ENCODE results near the gene PCDHA6.
"Not testable (repeated sequence)": the region's sequence is repeated elsewhere in the genome, so short reads cannot be mapped to it uniquely, and the experiment has no call there.

The PCDHA6 gene, protein sequence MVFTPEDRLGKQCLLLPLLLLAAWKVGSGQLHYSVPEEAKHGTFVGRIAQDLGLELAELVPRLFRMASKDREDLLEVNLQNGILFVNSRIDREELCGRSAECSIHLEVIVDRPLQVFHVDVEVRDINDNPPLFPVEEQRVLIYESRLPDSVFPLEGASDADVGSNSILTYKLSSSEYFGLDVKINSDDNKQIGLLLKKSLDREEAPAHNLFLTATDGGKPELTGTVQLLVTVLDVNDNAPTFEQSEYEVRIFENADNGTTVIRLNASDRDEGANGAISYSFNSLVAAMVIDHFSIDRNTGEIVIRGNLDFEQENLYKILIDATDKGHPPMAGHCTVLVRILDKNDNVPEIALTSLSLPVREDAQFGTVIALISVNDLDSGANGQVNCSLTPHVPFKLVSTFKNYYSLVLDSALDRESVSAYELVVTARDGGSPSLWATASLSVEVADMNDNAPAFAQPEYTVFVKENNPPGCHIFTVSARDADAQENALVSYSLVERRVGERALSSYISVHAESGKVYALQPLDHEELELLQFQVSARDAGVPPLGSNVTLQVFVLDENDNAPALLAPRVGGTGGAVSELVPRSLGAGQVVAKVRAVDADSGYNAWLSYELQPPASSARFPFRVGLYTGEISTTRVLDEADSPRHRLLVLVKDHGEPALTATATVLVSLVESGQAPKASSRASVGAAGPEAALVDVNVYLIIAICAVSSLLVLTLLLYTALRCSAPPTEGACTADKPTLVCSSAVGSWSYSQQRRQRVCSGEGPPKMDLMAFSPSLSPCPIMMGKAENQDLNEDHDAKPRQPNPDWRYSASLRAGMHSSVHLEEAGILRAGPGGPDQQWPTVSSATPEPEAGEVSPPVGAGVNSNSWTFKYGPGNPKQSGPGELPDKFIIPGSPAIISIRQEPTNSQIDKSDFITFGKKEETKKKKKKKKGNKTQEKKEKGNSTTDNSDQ

DNA sequence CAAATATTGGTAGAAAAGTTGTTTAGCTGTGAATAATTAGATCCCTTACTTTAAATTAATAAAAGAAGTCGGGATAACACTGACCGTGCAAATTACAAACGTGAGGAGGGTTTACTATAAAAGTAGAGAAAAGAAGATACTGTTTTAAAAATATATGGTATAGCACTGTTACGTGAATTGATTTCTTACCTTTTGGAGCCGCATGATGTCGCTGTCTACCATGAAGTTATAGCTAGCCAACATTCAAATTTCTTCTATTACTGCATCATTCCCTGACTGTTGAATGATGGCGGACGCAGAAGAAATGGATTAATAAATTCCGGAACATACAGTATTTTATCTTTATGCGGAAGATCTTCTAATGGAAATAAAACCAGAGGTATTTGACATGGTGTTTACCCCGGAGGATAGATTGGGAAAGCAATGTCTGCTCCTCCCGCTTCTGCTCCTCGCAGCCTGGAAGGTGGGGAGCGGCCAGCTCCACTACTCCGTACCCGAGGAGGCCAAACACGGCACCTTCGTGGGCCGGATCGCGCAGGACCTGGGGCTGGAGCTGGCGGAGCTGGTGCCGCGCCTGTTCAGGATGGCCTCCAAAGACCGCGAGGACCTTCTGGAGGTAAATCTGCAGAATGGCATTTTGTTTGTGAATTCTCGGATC lies at the start of gene PCDHA6:
PCDHA6 (plus strand) TSS at position 257 of the 658 bp plus-strand sequence; CDS start at position 389, 132 bp downstream.
- no peak for DNase-seq (ENCODE audit: low spot score)

DNA sequence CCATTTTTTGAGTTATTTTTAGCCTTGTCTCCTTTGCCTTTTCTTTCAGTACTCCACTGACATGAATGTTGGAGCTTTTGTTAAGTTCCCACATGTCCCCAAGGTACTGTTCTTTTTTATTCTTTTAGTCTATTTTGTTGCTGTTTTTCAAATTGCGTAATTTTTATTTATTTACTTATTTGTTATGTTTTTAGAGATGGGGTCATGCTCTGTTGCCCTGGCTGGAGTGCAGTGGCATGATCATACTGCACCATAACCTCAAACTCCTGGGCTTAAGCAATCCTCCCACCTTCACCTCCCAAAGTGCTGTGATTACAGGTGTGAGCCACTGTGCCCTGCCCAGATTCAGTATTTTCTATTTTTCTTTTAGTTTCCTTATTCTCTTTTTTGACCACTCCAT lies 47.2 kb upstream of the PCDHA6 start:
- no peak for DNase-seq (ENCODE audit: low spot score)

DNA sequence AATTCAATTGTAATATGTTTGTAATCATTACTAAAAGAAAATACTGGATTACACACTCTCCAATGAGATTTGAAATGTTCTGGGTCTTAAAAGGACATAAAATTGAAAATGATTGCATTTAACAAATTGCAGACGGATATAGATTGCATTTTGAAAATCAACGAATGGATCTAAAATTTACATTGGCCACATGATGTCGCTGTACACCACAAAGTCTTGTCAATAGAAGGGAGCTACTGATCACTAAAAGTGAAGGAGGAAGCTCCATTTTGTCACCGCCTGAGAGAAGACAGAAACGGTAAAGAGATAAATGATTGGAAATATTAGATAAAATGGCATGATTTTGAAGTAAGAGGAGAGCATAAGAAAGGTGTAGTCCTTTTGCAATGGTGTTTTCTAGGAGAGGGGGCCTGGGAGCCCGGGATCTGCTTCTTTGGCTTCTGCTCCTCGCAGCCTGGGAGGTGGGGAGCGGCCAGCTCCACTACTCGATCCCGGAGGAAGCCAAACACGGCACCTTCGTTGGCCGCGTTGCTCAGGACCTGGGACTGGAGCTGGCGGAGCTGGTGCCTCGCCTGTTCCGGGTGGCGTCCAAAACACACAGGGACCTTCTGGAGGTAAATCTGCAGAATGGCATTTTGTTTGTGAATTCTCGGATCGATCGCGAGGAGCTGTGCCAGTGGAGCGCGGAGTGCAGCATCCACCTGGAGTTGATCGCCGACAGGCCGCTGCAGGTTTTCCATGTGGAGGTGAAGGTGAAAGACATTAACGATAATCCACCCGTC lies 41.7 kb upstream of the PCDHA6 start, which contains the start of gene PCDHA1:
PCDHA1 (plus strand) TSS at position 236 of the 782 bp plus-strand sequence.
- no peak for DNase-seq (ENCODE audit: low spot score)

DNA sequence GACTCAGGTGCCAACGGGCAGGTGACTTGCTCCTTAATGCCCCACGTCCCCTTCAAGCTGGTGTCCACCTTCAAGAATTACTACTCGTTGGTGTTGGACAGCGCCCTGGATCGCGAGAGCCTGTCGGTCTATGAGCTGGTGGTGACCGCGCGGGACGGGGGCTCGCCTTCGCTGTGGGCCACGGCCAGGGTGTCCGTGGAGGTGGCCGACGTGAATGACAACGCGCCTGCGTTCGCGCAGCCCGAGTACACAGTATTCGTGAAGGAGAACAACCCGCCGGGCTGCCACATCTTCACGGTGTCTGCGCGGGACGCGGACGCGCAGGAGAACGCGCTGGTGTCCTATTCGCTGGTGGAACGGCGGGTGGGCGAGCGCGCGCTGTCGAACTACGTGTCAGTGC lies 40.3 kb upstream of the PCDHA6 start:
- not testable (repeated sequence) for DNase-seq (ENCODE audit: low spot score)

DNA sequence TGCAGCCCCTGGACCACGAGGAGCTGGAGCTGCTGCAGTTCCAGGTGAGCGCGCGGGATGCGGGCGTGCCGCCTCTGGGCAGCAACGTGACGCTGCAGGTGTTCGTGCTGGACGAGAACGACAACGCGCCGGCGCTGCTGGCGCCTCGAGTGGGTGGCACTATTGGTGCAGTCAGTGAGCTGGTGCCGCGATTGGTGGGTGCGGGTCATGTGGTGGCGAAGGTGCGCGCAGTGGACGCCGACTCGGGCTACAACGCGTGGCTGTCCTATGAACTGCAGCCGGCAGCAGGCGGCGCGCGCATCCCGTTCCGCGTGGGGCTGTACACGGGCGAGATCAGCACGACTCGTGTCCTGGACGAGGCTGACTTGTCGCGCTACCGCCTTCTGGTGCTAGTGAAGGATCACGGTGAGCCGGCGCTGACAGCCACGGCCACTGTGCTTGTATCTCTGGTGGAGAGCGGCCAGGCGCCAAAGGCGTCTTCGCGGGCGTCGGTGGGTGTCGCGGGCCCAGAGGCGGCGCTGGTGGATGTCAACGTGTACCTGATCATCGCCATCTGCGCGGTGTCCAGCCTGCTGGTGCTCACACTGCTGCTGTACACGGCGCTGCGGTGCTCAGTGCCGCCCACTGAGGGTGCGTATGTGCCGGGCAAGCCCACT lies 39.8 kb upstream of the PCDHA6 start:
- DNase-seq (ENCODE audit: low spot score): not testable (repeated sequence)

DNA sequence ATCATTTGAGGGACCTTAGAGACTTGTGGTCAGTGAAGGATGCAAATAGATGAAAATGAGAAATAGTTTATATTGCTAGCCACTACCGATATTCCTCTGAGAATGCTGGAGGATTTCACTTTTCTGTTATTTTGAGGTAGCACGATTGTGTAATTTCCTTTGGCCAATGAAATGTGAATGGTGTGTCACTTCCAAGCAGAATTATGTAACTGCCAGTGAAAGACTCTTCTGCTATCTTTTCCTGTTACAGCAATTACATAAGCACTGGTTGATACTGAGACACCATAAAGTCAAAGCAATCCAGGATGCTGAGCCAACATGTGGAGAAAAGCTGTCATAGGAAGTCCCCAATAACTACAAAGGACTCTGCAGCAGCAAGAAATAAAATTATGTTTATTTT lies 36.7 kb upstream of the PCDHA6 start:
- no peak for DNase-seq (ENCODE audit: low spot score)

DNA sequence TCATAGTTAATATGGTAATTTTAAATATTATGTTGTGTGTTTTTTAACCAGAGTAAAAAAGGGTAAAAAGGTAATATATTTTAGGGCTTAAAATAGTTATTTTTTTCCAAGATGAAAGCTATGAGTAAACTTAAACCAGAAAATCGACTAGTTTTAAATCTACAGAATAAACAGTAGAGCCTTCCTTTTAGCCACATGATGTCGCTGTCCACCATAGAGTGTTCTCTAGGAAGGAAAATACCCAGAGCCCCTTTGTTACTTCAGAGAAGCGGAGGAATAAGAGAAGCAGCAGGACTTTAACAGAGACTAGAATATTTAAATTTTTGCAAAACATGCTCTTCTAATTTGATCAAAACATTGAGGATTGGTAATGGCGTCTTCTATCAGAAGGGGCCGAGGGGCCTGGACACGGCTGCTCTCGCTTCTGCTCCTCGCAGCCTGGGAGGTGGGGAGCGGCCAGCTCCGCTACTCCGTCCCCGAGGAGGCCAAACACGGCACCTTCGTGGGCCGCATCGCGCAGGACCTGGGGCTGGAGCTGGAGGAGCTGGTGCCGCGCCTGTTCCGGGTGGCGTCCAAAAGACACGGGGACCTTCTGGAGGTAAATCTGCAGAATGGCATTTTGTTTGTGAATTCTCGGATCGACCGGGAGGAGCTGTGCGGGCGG lies 33.0 kb upstream of the PCDHA6 start, which contains the start of gene PCDHA2:
PCDHA2 (plus strand) TSS at position 258 of the 664 bp plus-strand sequence.
- DNase-seq (ENCODE audit: low spot score): no peak

DNA sequence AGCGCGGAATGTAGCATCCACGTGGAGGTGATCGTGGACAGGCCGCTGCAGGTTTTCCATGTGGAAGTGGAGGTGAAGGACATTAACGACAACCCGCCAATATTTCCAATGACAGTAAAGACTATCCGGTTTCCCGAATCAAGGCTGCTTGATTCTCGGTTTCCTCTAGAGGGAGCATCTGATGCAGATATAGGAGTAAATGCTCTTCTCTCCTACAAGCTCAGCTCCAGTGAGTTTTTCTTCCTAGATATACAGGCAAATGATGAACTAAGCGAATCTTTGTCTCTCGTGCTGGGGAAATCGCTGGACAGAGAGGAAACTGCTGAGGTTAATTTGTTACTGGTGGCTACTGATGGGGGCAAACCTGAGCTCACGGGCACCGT lies 32.5 kb upstream of the PCDHA6 start:
- DNase-seq (ENCODE audit: low spot score): no peak

DNA sequence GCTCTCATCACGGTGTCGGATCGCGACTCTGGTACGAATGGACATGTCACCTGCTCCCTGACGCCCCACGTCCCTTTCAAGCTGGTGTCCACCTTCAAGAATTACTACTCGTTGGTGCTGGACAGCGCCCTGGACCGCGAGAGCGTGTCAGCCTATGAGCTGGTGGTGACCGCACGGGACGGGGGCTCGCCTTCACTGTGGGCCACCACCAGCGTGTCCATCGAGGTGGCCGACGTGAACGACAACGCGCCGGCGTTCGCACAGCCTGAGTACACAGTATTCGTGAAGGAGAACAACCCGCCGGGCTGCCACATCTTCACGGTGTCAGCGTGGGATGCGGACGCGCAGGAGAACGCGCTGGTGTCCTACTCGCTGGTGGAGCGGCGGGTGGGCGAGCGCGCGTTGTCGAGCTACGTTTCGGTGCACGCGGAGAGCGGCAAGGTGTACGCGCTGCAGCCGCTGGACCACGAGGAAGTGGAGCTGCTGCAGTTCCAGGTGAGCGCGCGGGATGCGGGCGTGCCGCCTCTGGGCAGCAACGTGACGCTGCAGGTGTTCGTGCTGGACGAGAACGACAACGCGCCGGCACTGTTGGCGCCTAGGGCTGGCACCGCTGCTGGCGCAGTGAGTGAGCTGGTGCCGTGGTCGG lies 31.6 kb upstream of the PCDHA6 start:
- DNase-seq (ENCODE audit: low spot score): not testable (repeated sequence)

DNA sequence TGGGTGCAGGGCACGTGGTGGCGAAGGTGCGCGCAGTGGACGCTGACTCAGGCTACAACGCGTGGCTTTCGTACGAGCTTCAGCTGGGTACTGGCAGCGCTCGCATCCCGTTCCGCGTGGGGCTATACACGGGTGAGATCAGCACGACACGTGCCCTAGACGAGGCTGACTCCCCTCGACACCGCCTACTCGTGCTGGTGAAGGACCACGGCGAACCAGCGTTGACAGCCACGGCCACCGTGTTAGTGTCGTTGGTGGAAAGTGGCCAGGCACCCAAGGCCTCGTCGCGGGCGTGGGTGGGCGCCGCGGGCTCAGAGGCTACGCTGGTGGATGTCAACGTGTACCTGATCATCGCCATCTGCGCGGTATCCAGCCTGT lies 31.1 kb upstream of the PCDHA6 start:
- no peak for DNase-seq (ENCODE audit: low spot score)

DNA sequence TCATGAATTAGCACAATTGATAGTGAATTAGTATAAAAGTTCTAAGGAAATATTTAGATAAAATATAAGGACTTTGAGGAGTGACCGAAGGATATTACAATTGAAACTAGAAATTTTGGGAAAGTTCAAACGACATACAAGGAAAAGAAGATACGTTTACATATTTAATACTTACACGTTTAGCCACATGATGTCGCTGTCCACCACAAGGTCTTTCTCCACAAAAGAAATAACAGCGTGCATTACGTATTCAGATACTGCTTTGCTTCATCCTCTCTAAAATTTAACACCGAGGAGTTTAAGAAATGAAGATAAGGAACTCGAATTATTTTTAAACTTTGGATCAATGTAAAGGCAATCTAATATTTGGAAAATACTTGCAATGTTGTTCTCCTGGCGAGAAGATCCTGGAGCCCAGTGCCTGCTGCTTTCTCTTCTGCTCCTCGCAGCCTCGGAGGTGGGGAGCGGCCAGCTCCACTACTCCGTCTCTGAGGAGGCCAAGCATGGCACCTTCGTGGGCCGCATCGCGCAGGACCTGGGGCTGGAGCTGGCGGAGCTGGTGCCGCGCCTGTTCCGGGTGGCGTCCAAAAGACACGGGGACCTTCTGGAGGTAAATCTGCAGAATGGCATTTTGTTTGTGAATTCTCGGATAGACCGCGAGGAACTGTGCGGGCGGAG lies 26.8 kb upstream of the PCDHA6 start, which contains the start of gene PCDHA3:
PCDHA3 (plus strand) TSS at position 242 of the 678 bp plus-strand sequence.
- DNase-seq (ENCODE audit: low spot score): no peak

DNA sequence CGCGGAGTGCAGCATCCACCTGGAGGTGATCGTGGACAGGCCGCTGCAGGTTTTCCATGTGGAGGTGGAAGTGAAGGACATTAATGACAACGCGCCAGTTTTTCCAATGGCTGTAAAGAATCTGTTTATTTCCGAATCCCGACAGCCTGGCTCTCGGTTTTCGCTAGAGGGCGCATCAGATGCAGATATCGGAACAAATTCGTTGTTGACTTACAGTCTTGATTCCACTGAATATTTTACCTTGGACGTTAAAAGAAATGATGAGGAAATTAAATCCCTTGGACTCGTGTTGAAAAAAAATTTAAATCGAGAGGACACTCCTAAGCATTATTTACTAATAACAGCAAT lies 26.3 kb upstream of the PCDHA6 start:
- DNase-seq (ENCODE audit: low spot score): no peak

DNA sequence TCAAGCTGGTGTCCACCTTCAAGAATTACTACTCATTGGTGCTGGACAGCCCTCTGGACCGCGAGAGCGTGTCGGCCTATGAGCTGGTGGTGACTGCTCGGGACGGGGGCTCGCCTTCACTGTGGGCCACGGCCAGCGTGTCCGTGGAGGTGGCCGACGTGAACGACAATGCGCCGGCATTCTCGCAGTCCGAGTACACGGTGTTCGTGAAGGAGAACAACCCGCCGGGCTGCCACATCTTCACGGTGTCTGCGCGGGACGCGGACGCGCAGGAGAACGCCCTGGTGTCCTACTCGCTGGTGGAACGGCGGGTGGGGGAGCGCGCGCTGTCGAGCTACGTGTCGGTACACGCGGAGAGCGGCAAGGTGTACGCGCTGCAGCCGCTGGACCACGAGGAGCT lies 25.4 kb upstream of the PCDHA6 start:
- DNase-seq (ENCODE audit: low spot score): not testable (repeated sequence)

DNA sequence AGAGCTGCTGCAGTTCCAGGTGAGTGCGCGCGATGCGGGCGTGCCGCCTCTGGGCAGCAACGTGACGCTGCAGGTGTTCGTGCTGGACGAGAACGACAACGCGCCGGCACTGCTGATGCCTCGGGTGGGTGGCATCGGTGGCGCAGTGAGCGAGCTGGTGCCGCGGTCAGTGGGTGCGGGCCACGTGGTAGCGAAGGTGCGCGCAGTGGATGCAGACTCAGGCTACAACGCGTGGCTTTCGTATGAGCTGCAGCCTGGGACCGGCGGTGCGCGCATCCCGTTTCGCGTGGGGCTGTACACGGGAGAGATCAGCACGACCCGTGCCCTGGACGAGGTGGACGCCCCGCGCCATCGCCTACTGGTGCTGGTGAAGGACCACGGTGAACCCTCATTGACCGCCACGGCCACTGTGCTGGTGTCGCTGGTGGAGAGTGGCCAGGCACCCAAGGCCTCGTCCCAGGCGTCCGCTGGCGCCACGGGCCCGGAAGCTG lies 24.9 kb upstream of the PCDHA6 start:
- DNase-seq (ENCODE audit: low spot score): no peak

DNA sequence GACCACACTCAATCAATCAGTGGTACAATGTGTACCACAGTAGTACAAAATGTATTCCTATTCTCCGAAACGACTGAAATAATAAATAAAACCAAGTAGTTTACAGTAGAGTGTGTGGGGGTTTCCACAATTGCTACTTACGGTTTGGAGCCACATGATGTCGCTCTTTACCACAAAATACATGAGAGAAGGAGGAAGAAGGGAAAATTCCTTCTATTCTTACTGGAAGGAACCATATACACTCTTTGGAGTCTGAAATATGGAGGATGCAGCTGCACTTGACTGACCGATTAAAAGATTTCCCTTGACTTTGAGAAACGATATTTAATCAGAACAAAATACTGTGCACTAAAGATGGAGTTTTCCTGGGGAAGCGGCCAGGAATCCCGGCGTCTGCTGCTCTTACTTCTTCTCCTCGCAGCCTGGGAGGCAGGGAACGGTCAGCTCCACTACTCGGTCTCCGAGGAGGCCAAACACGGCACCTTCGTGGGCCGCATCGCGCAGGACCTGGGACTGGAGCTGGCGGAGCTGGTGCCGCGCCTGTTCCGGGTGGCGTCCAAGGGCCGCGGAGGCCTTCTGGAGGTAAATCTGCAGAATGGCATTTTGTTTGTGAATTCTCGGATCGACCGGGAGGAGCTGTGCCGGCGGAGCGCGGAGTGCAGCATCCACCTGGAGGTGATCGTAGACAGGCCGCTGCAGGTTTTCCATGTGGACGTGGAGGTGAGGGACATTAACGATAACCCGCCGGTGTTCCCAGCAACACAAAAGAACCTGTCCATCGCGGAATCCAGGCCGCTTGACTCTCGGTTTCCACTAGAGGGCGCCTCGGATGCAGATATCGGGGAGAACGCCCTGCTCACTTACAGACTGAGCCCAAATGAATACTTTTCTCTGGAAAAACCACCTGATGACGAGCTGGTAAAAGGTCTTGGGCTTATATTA lies 20.7 kb upstream of the PCDHA6 start, which contains the start of gene PCDHA4:
PCDHA4 (plus strand) TSS at position 235 of the 942 bp plus-strand sequence.
- DNase-seq (ENCODE audit: low spot score): no peak

DNA sequence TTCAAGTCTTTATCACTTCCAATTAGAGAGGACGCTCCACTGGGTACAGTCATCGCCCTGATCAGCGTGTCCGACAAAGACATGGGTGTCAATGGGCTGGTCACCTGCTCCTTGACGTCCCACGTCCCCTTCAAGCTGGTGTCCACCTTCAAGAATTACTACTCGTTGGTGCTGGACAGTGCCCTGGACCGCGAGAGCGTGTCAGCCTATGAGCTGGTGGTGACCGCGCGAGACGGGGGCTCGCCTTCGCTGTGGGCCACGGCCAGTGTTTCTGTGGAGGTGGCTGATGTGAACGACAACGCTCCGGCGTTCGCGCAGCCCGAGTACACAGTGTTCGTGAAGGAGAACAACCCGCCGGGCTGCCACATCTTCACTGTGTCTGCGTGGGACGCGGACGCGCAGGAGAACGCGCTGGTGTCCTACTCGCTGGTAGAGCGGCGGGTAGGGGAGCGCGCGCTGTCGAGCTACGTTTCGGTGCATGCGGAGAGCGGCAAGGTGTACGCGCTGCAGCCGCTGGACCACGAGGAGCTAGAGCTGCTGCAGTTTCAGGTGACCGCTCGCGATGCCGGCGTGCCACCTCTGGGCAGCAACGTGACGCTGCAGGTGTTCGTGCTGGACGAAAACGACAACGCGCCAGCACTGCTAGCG lies 19.4 kb upstream of the PCDHA6 start:
- DNase-seq (ENCODE audit: low spot score): not testable (repeated sequence)

DNA sequence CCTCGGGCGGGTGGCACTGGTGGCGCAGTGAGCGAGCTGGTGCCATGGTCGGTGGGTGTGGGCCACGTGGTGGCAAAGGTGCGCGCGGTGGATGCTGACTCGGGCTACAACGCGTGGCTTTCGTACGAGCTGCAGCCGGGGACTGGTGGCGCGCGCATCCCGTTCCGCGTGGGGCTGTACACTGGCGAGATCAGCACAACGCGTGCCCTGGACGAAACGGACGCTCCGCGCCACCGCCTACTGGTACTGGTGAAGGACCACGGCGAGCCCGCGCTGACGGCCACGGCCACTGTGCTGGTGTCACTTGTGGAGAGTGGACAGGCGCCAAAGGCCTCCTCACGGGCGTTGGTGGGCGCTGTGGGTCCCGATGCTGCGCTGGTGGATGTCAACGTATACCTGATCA lies 18.9 kb upstream of the PCDHA6 start:
- DNase-seq (ENCODE audit: low spot score): no peak

Data from germinal center (tissue), 1 donor.